HG02798 (cell line): Measurements from ENCODE around the gene ADRA2B.
"Not testable (repeated sequence)": the region's sequence is repeated elsewhere in the genome, so short reads cannot be mapped to it uniquely, and the experiment has no call there.

Experiments
- ATAC-seq: cut with Tn5 transposase; IDR thresholded peaks from one replicate; pipeline ENCODE4 v1.9.1; 2021; ENCODE audit warnings: mild to moderate bottlenecking; ENCODE audit not compliant: unreplicated experiment, poor library complexity

Gene ADRA2B

GRCh38 chr2:96116424-96116878 lies at the start of gene ADRA2B:
ADRA2B (minus strand) TSS chr2:96116571; CDS start chr2:96116149, 422 bp downstream.
- peak; percentile 43 for ATAC-seq

- peak; percentile 82 for ATAC-seq
Observed at GRCh38 chr2:96164459-96165184, 48.3 kb upstream of the ADRA2B start.

- ATAC-seq: peak; percentile 63
Observed at GRCh38 chr2:96163768-96164429, 47.5 kb upstream of the ADRA2B start.

- ATAC-seq: no peak
Observed at GRCh38 chr2:96163415-96163767, 47.0 kb upstream of the ADRA2B start.

GRCh38 chr2:96161898-96162297 lies 45.5 kb upstream of the ADRA2B start:
- ATAC-seq: no peak

- ATAC-seq: not testable (repeated sequence)
Observed at GRCh38 chr2:96160366-96160765, 44.0 kb upstream of the ADRA2B start.

- ATAC-seq: no peak
Observed at GRCh38 chr2:96159084-96159830, 42.9 kb upstream of the ADRA2B start.

GRCh38 chr2:96158554-96158940 lies 42.2 kb upstream of the ADRA2B start:
- no peak for ATAC-seq

- ATAC-seq: peak; percentile 68
Observed at GRCh38 chr2:96157649-96158553, 41.5 kb upstream of the ADRA2B start.

- ATAC-seq: peak; percentile 32
Observed at GRCh38 chr2:96156926-96157648, 40.7 kb upstream of the ADRA2B start.

GRCh38 chr2:96156011-96156820 lies 39.8 kb upstream of the ADRA2B start:
- peak; percentile 21 for ATAC-seq

GRCh38 chr2:96154506-96155380 lies 38.4 kb upstream of the ADRA2B start:
- no peak for ATAC-seq

GRCh38 chr2:96153991-96154431 lies 37.6 kb upstream of the ADRA2B start:
- ATAC-seq: no peak

GRCh38 chr2:96153291-96153713 lies 36.9 kb upstream of the ADRA2B start:
- no peak for ATAC-seq

- ATAC-seq: no peak
Observed at GRCh38 chr2:96152304-96153161, 36.2 kb upstream of the ADRA2B start.

GRCh38 chr2:96151595-96152303 lies 35.4 kb upstream of the ADRA2B start:
- ATAC-seq: no peak
